DMS53 treated with DMSO at 0.1 percent for 48 hours (cell line): ENCODE measurements around the gene DOLPP1.

Experiments
- DNase-seq: peaks from one replicate; lab custom pipeline; 2025; ENCODE audit not compliant: unreplicated experiment; lab: John Stamatoyannopoulos, UW

The DOLPP1 gene

GRCh38 chr9:129137292-129138143, 56.6 kb downstream of the DOLPP1 start:
- no peak for DNase-seq

- no peak for DNase-seq
These were observed 57.2 kb downstream of the DOLPP1 start for GRCh38 chr9:129138144-129138462.

GRCh38 chr9:129138476-129139232, 57.7 kb downstream of the DOLPP1 start:
- no peak for DNase-seq

- peak; percentile 66 for DNase-seq
These were observed 58.5 kb downstream of the DOLPP1 start for GRCh38 chr9:129139233-129139992.

- DNase-seq = peak; percentile 69
These were observed 59.1 kb downstream of the DOLPP1 start for GRCh38 chr9:129139993-129140396.
